ENCODE results near the gene CERKL. TPM values are rescaled to one million over a fixed set of nuclear protein-coding genes. Genes with fewer than 3 reads are reported as not detected.

The CERKL gene
- total and polyA plus RNA-seq, 2 of the 13 experiments (the other 11 are each of a cell fraction or from before 2014, with no cell fraction given) = not detected

- TF ChIP-seq NR2F6 (IDR thresholded peaks at IDR 0.05) (no peak), NR2F6 (CRISPR knock-in tag; IDR thresholded peaks at IDR 0.05) (no peak), TEF (CRISPR knock-in tag; IDR thresholded peaks at IDR 0.05) (no peak), ZNF800 (CRISPR knock-in tag; IDR thresholded peaks at IDR 0.05) (no peak), ZNF503 (CRISPR knock-in tag; IDR thresholded peaks at IDR 0.05) (no peak), TCF12 (IDR thresholded peaks at IDR 0.05) (no peak), TCF12 (CRISPR knock-in tag; IDR thresholded peaks at IDR 0.05) (no peak), POLR2AphosphoS5 (IDR thresholded peaks at IDR 0.05; ENCODE audit: low read depth, low read length) (no peak)
Observed at GRCh38 chr2:181553244-181553643, 103.7 kb downstream of the CERKL start (continued).

GRCh38 chr2:181552808-181553207 is 104.1 kb downstream of the CERKL start:
- CTCF ChIA-PET (ENCODE audit: low intra/inter-chr PET ratio, low total read pairs) = no interaction called here
- Histone ChIP-seq H3K27ac (ENCODE audit: extremely low read length, insufficient read depth, low read length) (no peak overlapping the region), H3K4me2 (ENCODE audit: low read depth, low read length) (no peak overlapping the region), H3K27me3 (ENCODE audit: control insufficient read depth in 1 of 2, insufficient read depth in 2 of 2, low read length in 2 of 2) (no peaks in the 10 kb centered on the region), H4K20me1 (ENCODE audit: insufficient read depth, low read length) (no peaks in the 10 kb centered on the region), H3K79me2 (ENCODE audit: insufficient read depth, low read length) (no peaks in the 10 kb centered on the region), H3K36me3 (replicated peaks in 1 of 2; ENCODE audit: control insufficient read depth in 1 of 2, insufficient read depth in 2 of 2, low read length in 2 of 2) (no peaks in the 10 kb centered on the region), H3K9me3 (ENCODE audit: low read length) (no peaks in the 10 kb centered on the region), H3K4me3 (replicated peaks in 1 of 3; ENCODE audit: insufficient read depth in 1 of 3, low read depth in 2 of 3, low read length in 3 of 3) (no peak overlapping the region), H3K9ac (ENCODE audit: insufficient read depth, low read depth, low read length) (no peak overlapping the region), H2AFZ (ENCODE audit: low read length) (no peak overlapping the region), H3K4me1 (ENCODE audit: insufficient read depth, low read length) (no peaks in the 10 kb centered on the region)
- no TSS peak for BruUV-seq (replicated peaks)
- WGBS (ENCODE audit: low lambda C conversion rate) = 0% methylated on average over 1 of the region's 1 CpG
- intact Hi-C loops (cut with micrococcal nuclease; ENCODE audit: unreplicated experiment) (no loop called here), in situ Hi-C loops (cut with HindIII; ENCODE audit: extremely low pct_ligation_motif_present, low pct_unique_long_range_greater_than_20kb) (no loop called here)
- DNase-seq (ENCODE audit: low spot score) = no peak
- no peak for FAIRE-seq
- POLR2A ChIA-PET = no interaction called here
- no peak for TF ChIP-seq ZMYM4 (CRISPR knock-in tag; IDR thresholded peaks at IDR 0.05)
- no peak for TF ChIP-seq SNRNP70 (IDR thresholded peaks at IDR 0.05; ENCODE audit: low read depth, low read length)
- no peak for TF ChIP-seq ZNF792 (CRISPR knock-in tag; IDR thresholded peaks at IDR 0.05)
- no peak for TF ChIP-seq ZBTB43 (CRISPR knock-in tag; conservative IDR thresholded peaks at IDR 0.05)
- TF ChIP-seq IRX3 (CRISPR knock-in tag; IDR thresholded peaks at IDR 0.05; ENCODE audit: borderline replicate concordance, low read depth) = no peak
- TF ChIP-seq MAFK (conservative IDR thresholded peaks at IDR 0.05 in 1 of 2, IDR thresholded peaks at IDR 0.05 in 1 of 2; ENCODE audit: low read length in 2 of 2) = no peak
- no peak for TF ChIP-seq ZNF383 (CRISPR knock-in tag; IDR thresholded peaks at IDR 0.05; ENCODE audit: borderline replicate concordance)
- no peak for TF ChIP-seq ARNT (IDR thresholded peaks at IDR 0.05)
- TF ChIP-seq IRF2 (CRISPR knock-in tag; IDR thresholded peaks at IDR 0.05) = no peak
- TF ChIP-seq SMAD3 (CRISPR knock-in tag; IDR thresholded peaks at IDR 0.05) = no peak
- no peak for TF ChIP-seq ZNF550 (CRISPR knock-in tag; IDR thresholded peaks at IDR 0.05; ENCODE audit: borderline replicate concordance)
- no peak for TF ChIP-seq GABPA (IDR thresholded peaks at IDR 0.05; ENCODE audit: low read depth, low read length)
- TF ChIP-seq GABPA (CRISPR knock-in tag; IDR thresholded peaks at IDR 0.05; ENCODE audit: low read depth) = no peak
- no peak for TF ChIP-seq ZIK1 (CRISPR knock-in tag; IDR thresholded peaks at IDR 0.05; ENCODE audit: borderline replicate concordance, low read depth)
- ATAC-seq = no peak
